ENCODE data around the gene PIR.

The PIR gene

DNA sequence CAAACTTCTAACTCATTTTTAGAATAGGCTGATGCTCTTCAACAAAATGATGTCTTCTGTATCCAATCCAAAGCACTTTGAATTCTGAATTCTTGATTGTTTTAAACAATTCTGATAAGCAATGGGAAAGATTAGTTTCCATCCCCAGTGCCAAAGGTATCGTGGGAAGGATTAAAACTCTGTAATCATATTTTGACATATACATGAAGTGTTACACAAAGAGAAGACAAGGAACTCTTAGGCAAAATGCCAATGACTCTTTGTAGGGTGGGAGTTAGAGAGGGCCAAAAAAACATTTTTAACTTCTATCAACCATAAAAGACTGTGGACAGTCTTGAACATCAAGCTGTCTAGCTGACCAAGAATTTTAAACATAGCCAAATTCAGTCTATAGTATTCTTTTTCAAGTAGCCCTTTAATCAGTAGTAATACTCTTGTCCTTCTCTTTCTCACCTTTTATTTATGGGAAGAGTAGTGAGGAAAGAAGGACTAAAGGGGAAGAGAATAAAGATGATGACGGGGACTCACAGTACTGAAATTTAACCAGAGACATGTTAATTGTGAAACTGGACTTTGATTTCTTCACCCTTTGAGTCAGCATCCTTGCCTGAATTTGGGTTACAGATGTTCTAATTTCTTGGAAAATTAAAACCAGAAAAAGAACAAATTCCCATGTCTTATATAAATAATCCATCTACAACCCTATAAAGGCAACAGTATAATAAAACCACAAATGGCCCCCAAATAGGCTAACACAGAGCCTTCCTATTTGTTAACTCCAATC lies 57.1 kb downstream of the PIR start:
- H3K9me3 ChIP-seq = no peaks in the 10 kb centered on the region
- 0 out of 2 replicates have a peak, but pooled peaks cover 6% of the 10 kb centered on the region for H4K20me1 ChIP-seq
- H3K27ac ChIP-seq = no peak overlapping the region
- H3K4me3 ChIP-seq = no peak overlapping the region
- H3K9ac ChIP-seq = no peak overlapping the region
- H3K4me1 ChIP-seq = no peaks in the 10 kb centered on the region
- H3K4me2 ChIP-seq = no peak overlapping the region
- TF ChIP-seq Cebpa-rat (IDR thresholded peaks at IDR 0.05) = no peak
- no peaks in the 10 kb centered on the region for H3K36me3 ChIP-seq
- H3K27me3 ChIP-seq = peaks cover 87% of the 10 kb centered on the region

DNA sequence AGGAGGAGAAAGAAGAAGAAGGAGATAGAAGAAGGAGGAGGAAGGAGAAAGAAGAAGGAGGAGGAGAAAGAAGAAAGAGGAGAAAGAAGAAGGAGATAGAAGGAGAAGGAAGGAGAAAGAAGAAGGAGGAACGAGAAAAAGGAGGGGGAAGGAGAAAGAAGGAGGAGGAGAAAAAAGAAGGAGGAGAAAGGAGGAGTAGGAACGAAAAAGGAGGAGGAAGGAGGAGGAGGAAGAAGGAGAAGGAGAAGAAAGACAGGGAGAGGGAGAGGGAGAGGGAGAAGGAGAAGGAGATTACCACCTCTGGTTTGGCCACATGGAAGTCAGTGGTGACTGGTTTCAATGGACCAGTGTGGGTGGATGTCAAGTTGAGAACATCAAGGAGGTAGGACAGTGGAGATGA lies 58.9 kb downstream of the PIR start:
- no peak for TF ChIP-seq Cebpa-rat (IDR thresholded peaks at IDR 0.05)
- no peak overlapping the region for H3K4me3 ChIP-seq
- peaks cover 89% of the 10 kb centered on the region for H3K27me3 ChIP-seq

DNA sequence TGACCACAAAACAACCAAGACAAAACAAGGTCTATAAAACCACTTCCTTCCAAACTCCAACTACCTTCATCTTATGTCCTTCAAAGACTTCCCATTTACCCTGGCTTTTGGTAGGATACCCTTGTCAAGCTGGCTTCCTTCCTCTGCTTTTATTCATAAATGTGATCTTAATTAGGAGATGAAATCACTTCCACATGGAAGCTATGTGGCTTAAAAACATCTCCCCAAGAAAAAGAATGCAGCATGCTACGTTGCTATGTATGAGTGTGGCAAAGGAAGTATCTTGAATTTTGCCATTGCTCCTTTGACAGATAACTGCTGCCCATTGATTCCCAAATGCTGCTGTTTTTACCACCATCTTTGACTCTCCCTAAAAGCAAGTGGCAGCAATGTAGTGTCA lies 62.5 kb downstream of the PIR start:
- TF ChIP-seq Cebpa-rat (IDR thresholded peaks at IDR 0.05) = no peak
- no peak overlapping the region for H3K4me2 ChIP-seq
- H3K9me3 ChIP-seq = no peaks in the 10 kb centered on the region
- peaks cover 84% of the 10 kb centered on the region for H3K27me3 ChIP-seq
- no peak overlapping the region for H3K4me3 ChIP-seq
- no peaks in the 10 kb centered on the region for H3K4me1 ChIP-seq
- H3K36me3 ChIP-seq = no peaks in the 10 kb centered on the region
- H4K20me1 ChIP-seq = no peaks in the 10 kb centered on the region
- no peak overlapping the region for H3K9ac ChIP-seq
- no peak overlapping the region for H3K27ac ChIP-seq

More for the DNA sequence above, 58.9 kb downstream of the PIR start:
- no peak overlapping the region for H3K9ac ChIP-seq
- no peaks in the 10 kb centered on the region for H3K4me1 ChIP-seq
- H4K20me1 ChIP-seq = 0 out of 2 replicates have a peak, but pooled peaks cover 6% of the 10 kb centered on the region
- H3K36me3 ChIP-seq = no peaks in the 10 kb centered on the region
- H3K4me2 ChIP-seq = no peak overlapping the region
- H3K27ac ChIP-seq = no peak overlapping the region
- no peaks in the 10 kb centered on the region for H3K9me3 ChIP-seq

DNA sequence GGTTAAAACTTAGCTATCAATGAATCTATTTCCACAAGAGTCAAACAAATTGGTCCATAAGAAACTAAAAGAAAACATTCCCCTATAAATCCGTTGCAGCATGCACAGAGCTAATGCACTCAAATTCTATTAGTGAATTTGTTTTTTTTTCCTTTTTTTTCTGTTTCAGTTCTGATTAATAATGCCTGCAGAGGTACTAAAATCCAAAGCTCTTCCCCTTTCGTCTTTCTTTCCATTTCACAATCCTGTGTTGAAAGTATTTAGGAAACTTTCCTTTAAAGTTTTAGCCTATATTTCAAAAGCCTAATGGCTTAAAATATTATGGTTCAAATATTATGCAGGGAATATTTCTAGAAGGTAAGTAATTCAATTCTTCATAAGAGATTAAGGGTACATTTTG lies 63.1 kb downstream of the PIR start:
- Histone ChIP-seq H3K27me3 (peaks cover 85% of the 10 kb centered on the region), H3K9me3 (no peaks in the 10 kb centered on the region), H3K27ac (no peak overlapping the region), H3K4me3 (no peak overlapping the region), H3K36me3 (no peaks in the 10 kb centered on the region), H4K20me1 (no peaks in the 10 kb centered on the region), H3K4me1 (no peaks in the 10 kb centered on the region), H3K4me2 (no peak overlapping the region), H3K9ac (no peak overlapping the region)
- no peak for TF ChIP-seq Cebpa-rat (IDR thresholded peaks at IDR 0.05)

DNA sequence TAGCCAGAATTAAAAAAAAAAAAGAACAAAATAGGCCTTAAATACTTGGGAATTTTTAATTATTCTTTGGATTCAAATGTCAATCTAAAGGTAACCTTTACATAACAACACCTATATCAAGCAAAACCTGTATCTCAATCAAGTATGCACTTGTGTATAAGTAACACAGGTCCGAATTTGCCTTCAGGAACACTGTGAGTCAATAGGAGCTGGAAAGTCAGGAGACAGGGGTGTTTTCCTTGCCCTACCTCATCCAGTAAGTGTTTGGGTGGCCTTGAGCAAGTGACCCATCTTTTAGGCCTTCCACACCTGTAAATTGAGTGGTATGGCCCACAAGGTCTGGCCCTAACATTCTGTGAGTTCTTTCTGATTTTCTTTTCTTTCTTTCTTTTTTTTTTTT lies 68.1 kb downstream of the PIR start:
- no peaks in the 10 kb centered on the region for H4K20me1 ChIP-seq
- H3K9me3 ChIP-seq = peaks cover 5% of the 10 kb centered on the region; the same call in 1 of the 2 replicates
- peaks cover 85% of the 10 kb centered on the region for H3K27me3 ChIP-seq
- H3K4me3 ChIP-seq = no peak overlapping the region
- no peak overlapping the region for H3K27ac ChIP-seq
- no peak for TF ChIP-seq Cebpa-rat (IDR thresholded peaks at IDR 0.05)
- no peak overlapping the region for H3K9ac ChIP-seq
- no peaks in the 10 kb centered on the region for H3K36me3 ChIP-seq
- H3K4me2 ChIP-seq = no peak overlapping the region
- no peaks in the 10 kb centered on the region for H3K4me1 ChIP-seq

DNA sequence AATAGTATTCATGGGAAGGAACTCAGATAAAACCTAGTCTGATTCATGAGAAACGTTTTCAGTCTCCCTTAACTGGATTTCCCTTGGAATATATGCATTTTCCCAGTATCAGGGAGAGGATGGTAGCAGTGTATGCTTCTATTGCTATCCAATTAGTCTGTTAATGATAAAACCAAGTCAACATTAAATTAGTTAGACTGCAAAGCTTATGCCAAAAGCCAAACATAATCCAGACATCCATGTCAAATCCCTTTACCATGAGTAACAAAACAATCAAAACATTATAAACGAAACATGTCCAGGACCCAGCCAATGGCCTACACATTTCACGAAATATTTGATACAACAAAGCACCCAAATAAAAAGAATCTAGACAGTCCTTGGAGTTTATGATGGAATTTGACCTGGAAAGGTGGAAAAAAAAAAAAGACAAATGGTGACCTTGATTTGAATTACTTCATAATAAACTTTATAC lies 74.4 kb downstream of the PIR start:
- no peaks in the 10 kb centered on the region for H3K4me1 ChIP-seq
- no peak overlapping the region for H3K27ac ChIP-seq
- H3K9ac ChIP-seq = no peak overlapping the region
- TF ChIP-seq Cebpa-rat (IDR thresholded peaks at IDR 0.05) = no peak
- peaks cover 5% of the 10 kb centered on the region; the same call in 1 of the 2 replicates for H3K9me3 ChIP-seq
- H3K36me3 ChIP-seq = no peaks in the 10 kb centered on the region
- H4K20me1 ChIP-seq = no peaks in the 10 kb centered on the region
- H3K4me3 ChIP-seq = no peak overlapping the region
- no peak overlapping the region for H3K4me2 ChIP-seq
- H3K27me3 ChIP-seq = peaks cover 88% of the 10 kb centered on the region

DNA sequence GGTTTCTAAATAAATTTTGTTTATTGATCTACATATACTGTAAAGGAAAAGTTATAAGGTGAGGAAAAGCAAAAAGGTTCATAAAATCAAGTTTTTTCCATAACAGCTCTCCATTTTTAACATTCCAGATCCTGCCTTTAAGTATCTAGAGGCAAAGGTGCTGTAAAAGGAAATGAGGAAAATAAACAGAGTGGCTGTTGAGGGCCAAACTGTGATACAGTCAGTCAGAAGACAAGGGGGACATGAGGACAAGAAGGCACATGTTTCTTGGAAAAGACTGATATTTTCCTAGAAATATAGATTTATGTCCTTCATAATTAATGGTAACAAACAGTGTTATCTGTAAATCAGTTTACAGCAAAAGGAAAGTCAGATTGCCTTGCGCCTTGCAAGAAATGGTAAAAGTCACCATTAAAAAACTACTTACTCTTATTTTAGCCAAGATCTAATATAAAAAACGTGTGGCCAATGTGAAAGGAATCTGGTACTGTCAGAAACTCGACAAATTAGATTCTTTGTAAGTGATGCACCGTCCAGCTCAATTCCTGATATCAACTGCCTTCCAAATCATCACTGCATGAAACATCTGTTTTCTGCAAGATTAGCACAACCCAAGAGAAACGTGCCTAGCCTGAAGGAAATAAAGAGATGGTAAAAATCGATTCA lies 75.0 kb downstream of the PIR start:
- Histone ChIP-seq H3K4me2 (no peak overlapping the region), H3K27me3 (peaks cover 88% of the 10 kb centered on the region), H3K27ac (no peak overlapping the region), H3K9ac (no peak overlapping the region), H4K20me1 (no peaks in the 10 kb centered on the region), H3K4me1 (no peaks in the 10 kb centered on the region), H3K9me3 (peaks cover 5% of the 10 kb centered on the region; the same call in 1 of the 2 replicates), H3K36me3 (no peaks in the 10 kb centered on the region), H3K4me3 (no peak overlapping the region)
- TF ChIP-seq Cebpa-rat (IDR thresholded peaks at IDR 0.05) = no peak

DNA sequence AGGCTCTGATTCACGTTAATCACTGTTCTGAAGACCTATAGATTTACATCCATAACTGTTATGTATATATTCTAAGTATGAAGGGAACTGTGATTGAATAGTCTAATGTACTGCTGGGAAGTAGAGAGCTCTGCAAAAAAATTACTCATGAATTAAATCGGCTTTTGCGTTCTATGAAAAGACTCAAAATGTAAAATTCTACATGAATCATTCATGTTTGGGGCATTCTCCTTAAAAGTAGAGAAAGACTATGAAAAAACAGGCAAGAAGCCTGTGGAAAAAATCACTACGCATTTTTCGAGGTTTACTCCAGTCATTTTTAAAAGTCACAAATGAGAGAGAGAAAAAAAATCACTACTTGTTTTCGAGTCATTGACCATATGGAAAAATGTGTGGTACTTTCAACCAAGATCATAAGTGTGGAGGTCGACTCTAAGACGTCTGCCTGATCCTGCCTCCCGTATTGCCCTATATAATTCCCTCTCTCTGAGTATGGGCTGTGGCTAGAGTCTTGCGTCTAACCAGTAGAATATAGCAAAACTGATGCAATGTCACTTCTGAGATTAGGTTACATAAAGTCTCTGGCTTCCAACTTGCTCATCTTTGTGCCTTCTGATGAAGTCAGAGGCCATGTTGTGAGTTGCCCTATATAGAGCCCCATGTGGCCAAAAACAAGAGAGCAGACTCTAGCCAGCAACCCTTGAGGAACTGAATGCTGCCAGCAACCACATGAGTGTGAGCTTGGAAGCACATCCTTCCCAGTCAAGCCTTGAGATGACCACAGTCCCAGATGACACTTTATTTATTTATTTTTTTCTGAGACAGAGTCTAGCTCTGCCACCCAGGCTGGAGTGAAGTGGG lies 76.8 kb downstream of the PIR start:
- peaks cover 91% of the 10 kb centered on the region for H3K27me3 ChIP-seq
- H4K20me1 ChIP-seq = no peaks in the 10 kb centered on the region
- H3K4me1 ChIP-seq = no peaks in the 10 kb centered on the region
- H3K4me2 ChIP-seq = no peak overlapping the region
- no peaks in the 10 kb centered on the region for H3K36me3 ChIP-seq
- no peak overlapping the region for H3K9ac ChIP-seq
- H3K4me3 ChIP-seq = no peak overlapping the region
- H3K27ac ChIP-seq = no peak overlapping the region
- no peaks in the 10 kb centered on the region for H3K9me3 ChIP-seq
- TF ChIP-seq Cebpa-rat (IDR thresholded peaks at IDR 0.05) = no peak

DNA sequence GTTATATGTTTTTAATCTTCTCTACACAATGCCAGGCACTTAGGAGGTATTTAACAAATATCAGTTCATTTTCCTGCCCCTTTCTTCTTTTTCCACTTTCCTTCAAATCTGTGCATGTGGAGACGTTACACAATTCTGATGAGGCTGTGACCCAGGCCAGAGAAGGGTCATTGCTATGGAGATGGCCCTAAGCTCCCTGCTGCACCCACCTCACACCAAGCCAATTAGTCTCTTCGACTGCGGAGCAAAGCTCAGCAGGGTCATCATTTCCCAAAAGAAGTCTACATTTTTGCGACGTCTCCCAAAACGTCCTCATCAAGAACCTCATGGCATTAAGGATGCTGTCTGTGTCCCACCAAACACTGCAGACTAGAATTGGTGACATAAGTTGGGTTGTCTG lies 80.0 kb downstream of the PIR start:
- H3K4me2 ChIP-seq = no peak overlapping the region
- H3K9ac ChIP-seq = no peak overlapping the region
- H3K27me3 ChIP-seq = peaks cover 93% of the 10 kb centered on the region
- H4K20me1 ChIP-seq = peaks cover 11% of the 10 kb centered on the region; the same call in 1 of the 2 replicates
- H3K27ac ChIP-seq = no peak overlapping the region
- H3K4me3 ChIP-seq = no peak overlapping the region
- no peaks in the 10 kb centered on the region for H3K9me3 ChIP-seq
- H3K4me1 ChIP-seq = no peaks in the 10 kb centered on the region
- no peak for TF ChIP-seq Cebpa-rat (IDR thresholded peaks at IDR 0.05)
- H3K36me3 ChIP-seq = no peaks in the 10 kb centered on the region

Measured in BLaER1 (cell line).